HG03521 (cell line): Measurements from ENCODE around the gene RHEX.
"Not testable (repeated sequence)": the region's sequence is repeated elsewhere in the genome, so short reads cannot be mapped to it uniquely, and the experiment has no call there.

Experiments used
- ATAC-seq: cut with Tn5 transposase; IDR thresholded peaks from one replicate; pipeline ENCODE4 v1.9.1; 2021; ENCODE audit warnings: mild to moderate bottlenecking, moderate library complexity; ENCODE audit not compliant: unreplicated experiment

The RHEX gene

GRCh38 chr1:206029484-206029883 lies 23.5 kb upstream of the RHEX start:
- no peak for ATAC-seq

DNA sequence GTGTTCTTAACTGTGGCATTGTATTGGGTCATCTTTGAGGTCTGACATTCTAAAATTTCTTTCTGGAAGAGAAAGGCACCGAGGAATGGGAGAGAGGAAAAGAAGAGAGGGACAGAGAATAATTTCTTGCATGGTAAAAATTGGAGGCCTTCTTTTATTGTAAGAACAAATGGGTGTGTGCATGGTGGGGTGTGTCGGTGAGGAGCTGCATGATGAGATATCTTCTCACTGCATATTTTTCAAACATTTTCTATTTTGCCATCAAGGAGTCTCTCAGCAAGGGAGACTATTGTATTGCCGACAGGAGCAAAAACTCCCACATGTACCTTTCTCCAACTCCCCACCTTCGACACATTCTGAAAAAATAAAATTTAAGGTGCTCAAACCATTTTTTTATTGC lies 22.8 kb upstream of the RHEX start:
- no peak for ATAC-seq

- ATAC-seq: peak; percentile 67
Observed at GRCh38 chr1:206030714-206031113, 22.3 kb upstream of the RHEX start.

DNA sequence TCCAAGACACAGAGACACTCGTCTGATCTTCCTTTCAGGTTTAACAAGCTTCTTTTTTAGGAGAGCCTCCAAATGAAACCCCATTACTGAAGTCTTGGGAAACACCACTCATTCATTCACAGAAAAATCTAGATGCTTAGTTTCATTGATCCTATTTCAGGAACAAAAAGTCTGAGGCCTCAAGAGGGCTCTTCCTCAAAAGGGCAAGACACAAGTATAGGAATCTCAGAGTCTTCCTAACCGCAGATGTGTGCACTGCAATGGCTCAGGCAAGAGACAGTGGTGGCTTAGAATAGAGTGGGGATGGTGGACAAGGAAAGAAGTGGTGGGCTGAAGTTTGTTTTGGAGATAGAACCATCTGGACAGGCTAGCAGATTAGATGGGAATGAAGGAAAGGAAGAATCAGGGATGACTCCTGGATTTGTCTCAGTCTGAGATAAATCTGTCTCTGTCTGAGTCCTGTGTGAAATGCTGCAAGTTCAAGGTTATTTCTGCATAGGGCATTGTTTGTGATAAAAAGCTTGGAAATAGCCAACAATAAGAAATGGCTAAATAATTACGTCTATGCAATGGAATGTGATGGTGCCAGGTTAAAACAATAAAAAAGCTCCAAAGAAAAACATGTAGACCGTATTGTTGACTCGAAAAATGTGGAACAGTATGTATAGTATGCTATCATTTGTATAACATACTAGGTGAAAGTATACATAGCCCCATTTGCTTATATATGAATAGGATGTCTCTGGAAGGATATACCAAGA lies 20.4 kb upstream of the RHEX start:
- no peak for ATAC-seq

GRCh38 chr1:206035027-206035426 lies 17.9 kb upstream of the RHEX start:
- ATAC-seq: no peak

- no peak for ATAC-seq
Observed at GRCh38 chr1:206036663-206037455, 16.1 kb upstream of the RHEX start.

- no peak for ATAC-seq
Observed at GRCh38 chr1:206037581-206037980, 15.4 kb upstream of the RHEX start.

- no peak for ATAC-seq
Observed at GRCh38 chr1:206039046-206039973, 13.7 kb upstream of the RHEX start.

DNA sequence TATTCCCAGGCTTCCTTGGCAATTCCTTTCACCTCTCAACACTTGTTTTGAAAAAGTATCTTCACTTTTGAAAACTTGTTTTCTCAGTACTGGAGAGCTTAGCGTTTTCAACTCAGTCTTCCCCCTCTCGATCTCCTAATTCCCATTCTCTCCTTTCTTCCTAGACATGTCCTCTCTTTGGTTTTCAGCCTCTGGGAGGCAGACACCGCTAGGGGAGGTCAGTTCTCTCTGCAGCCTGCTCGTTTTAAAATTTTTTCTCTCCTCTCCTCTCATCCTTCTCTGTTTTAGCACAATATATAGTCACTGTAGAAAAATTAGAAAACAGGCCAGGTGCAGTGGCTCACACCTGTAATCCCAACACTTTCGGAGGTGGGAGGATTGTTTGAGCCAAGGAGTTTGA lies 12.6 kb upstream of the RHEX start:
- no peak for ATAC-seq

GRCh38 chr1:206041640-206042039 lies 11.3 kb upstream of the RHEX start:
- ATAC-seq: no peak

- no peak for ATAC-seq
Observed at GRCh38 chr1:206047271-206047670, 5.7 kb upstream of the RHEX start.

DNA sequence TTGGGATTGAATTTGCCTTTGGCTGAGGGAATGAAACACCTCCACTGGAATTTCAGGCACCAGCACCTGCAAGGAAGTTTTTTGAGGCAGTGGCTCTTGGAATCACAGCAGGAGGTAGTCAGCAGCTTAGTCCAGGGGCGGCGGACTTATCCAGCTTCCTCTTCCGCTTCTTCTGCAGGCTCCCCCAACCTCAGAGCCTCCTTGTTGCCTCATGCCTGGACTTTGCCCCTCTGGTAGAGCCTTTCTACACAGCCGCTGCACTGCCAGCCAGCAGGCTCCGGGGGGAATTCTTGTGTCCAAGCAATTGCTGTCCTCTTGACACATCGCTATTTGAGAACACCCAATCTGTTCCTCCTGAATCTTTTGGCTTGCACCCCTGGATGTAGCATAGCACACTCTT lies 4.4 kb upstream of the RHEX start:
- no peak for ATAC-seq

DNA sequence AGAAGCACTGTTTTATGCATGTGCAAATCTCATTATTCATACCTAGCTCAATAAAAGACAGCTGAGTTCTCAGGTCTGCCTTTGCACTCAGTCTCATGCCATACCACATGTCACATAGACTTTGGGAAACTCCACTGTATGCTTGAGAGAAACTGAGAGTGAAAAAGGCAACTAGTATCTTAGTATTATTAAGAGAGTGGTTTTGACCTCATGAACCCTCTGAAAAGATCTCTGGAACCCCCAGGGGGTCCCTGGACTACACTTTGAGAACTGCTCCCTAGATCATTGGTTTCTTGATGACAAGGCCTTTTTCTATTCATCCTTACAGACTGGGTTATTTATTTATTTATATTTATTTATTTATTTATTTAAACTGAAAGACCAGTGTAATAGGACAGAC lies 3.7 kb upstream of the RHEX start:
- peak; percentile 40 for ATAC-seq

DNA sequence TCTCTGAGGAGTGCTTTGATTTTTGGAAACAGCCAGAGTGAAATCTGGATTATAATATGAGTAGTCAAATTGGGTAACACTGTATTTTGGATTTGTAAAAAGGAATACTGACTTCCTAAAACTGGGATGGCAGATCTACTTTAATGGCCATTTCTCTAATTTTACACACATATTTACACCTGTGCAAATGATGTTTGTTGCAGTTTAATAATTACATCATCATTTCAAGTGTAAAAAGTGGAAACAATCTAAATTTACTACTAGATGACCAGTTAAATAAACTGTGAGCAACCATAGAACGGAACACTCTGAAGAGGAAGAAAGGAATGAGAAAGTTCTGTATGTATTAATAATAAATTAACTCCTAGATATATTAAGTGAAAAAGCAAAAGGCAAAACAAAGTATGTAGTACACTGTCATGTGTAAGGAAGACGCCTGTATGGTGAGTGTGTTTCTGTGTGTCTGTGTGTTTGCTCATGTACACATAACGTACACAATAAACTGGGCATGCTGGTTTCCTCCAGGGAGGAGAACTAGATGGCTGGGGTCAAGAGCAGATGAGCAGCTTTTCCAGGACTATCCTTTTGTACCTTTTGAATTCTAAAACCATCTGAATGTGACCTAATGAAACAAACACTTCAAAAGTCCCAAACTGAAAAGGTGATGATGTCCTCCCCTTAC lies 2.9 kb upstream of the RHEX start:
- no peak for ATAC-seq

DNA sequence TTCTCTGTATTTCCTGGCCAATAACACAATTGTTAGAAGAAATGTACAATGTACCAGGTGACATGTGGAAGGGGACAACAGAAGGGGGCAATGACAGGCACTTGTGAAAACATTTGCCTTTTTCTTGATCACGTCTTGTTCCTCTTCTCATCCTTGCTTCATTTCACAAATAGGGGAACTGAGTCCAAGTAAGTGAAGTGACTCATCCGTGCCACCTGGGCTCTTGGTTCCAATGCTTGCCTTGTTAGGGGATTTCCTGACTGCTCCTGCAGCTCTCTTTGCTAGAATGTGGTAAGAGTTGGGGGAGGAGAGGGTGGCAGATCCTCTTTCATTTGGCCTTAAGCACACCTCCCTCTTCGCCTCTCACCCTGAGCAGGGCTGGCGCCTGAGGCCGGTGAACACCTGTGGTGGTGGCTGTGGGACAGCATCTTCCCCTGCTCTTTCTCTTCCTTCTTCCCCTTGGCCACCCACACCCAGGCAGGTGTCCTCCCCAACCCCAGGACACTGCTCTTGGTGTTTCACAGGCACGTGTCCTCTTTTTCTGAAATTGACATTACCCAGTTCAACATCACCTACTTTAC lies 2.2 kb upstream of the RHEX start:
- ATAC-seq: peak; percentile 76

DNA sequence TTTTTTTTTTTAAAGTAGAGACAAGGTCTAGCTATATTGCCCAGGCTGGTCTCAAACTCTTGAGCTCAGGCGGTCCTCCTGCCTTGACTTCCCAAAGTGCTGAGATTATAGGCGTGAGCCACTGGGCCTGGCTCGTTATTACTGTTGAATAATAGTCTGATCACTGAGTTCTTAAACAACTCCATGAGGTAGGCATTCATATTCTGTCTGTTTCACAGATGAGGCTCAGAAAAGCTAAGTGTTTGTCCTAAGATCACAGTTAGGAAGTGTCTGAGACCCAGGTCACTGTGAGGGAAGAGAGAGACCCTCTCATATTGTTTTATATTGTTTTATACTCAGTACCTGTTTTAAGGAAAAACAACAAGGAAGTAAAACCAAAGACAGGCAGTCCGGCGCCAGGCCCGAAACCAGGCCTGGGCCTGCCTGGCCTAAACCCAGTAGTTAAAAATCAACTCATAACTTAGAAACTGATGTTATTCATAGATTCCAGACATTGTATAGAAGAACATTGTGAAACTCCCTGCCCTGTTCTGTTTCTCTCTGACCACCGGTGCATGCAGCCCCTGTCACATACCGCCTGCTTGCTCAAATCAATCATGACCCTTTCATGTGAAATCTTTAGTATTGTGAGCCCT lies 625 bp upstream of the RHEX start:
- ATAC-seq: not testable (repeated sequence)

GRCh38 chr1:206053616-206054015 lies 643 bp downstream of the RHEX start:
- ATAC-seq: not testable (repeated sequence)

GRCh38 chr1:206055069-206055625 lies 2.2 kb downstream of the RHEX start:
- ATAC-seq: not testable (repeated sequence)

- ATAC-seq: not testable (repeated sequence)
Observed at GRCh38 chr1:206055639-206056323, 2.8 kb downstream of the RHEX start.
